Epithelial cell of esophagus (primary cell): ENCODE measurements around the gene PWWP2B.

Experiments used
- DNase-seq: peaks from one replicate; pipeline ENCODE4 v3.0.0; 2010; ENCODE audit warnings: low read depth
- H3K4me3 ChIP-seq: 2 replicates; pipeline ENCODE4 v1.5.1; 2011; ENCODE audit warnings: mild to moderate bottlenecking, low read length, control low read depth
- TF ChIP-seq, protein P1 (sequence below): IDR thresholded peaks from 2 replicates; pipeline ENCODE4 v1.5.1; 2011; ENCODE audit warnings: low read depth, mild to moderate bottlenecking, low read length, control low read depth, inconsistent platforms; ENCODE audit not compliant: insufficient read depth; ENCODE audit errors: missing control alignments

The PWWP2B gene

DNA sequence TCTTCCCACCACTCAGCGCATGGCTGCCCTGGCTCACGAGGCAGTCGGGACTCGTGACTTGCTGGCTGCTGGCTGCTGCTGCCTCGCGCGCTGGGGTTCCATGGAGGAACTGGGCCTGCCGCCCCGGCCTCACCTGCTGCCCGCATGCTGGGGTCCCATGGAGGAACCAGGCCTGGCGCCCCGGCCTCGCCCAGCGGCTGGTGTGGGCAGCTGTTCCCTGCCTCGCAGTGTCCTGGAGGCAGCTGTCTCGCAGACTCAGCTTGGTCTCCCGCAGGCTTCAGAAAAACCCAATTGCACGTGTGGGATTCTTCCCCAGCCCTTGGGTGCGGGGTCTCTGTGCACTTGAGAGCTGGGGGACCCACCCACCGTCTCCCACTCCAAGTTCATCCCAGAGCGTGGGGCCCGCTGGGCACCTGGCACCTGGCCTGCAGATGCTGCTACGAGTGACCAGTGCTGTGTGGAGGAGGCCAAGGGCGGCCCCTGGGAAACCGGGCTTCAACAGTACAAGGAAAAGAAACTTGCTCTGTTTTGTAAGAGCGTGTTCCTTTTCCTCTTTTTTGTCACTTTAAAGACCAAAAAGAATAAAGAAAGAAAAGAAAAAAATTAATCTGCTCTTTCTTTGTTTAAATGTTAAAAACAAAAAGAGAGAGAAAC, 20.4 kb downstream of the PWWP2B start:
- H3K4me3 ChIP-seq, result no peak overlapping the region
- DNase-seq, result no peak
- TF ChIP-seq, protein P1, sequence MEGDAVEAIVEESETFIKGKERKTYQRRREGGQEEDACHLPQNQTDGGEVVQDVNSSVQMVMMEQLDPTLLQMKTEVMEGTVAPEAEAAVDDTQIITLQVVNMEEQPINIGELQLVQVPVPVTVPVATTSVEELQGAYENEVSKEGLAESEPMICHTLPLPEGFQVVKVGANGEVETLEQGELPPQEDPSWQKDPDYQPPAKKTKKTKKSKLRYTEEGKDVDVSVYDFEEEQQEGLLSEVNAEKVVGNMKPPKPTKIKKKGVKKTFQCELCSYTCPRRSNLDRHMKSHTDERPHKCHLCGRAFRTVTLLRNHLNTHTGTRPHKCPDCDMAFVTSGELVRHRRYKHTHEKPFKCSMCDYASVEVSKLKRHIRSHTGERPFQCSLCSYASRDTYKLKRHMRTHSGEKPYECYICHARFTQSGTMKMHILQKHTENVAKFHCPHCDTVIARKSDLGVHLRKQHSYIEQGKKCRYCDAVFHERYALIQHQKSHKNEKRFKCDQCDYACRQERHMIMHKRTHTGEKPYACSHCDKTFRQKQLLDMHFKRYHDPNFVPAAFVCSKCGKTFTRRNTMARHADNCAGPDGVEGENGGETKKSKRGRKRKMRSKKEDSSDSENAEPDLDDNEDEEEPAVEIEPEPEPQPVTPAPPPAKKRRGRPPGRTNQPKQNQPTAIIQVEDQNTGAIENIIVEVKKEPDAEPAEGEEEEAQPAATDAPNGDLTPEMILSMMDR, result no peak

DNA sequence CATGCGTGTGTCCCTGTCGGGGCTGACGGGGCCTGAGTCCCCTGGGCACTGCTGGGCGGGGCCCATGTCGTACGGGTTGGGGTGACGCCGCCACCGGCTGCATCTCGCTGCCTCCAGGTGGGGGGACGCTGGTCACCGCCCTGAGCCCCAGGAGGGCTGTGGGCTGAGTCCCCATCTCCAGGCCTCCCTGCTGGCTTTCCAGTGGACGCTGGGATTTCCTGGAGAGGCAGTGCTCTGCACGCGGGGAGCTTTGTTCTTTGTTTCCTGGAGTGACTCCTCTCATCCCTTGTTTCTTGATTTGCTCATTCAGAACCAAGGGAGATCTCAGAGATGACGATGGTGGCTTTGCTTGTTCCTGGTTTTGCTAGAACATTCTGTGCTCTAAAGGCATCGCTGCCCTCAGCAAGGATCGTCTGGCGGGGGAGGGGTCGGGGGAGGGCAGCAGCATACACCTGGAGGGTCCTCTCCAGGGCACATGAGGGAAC, 21.0 kb downstream of the PWWP2B start:
- TF ChIP-seq, protein P1, result no peak
- no peak overlapping the region for H3K4me3 ChIP-seq
- DNase-seq, result peak; percentile 65

DNA sequence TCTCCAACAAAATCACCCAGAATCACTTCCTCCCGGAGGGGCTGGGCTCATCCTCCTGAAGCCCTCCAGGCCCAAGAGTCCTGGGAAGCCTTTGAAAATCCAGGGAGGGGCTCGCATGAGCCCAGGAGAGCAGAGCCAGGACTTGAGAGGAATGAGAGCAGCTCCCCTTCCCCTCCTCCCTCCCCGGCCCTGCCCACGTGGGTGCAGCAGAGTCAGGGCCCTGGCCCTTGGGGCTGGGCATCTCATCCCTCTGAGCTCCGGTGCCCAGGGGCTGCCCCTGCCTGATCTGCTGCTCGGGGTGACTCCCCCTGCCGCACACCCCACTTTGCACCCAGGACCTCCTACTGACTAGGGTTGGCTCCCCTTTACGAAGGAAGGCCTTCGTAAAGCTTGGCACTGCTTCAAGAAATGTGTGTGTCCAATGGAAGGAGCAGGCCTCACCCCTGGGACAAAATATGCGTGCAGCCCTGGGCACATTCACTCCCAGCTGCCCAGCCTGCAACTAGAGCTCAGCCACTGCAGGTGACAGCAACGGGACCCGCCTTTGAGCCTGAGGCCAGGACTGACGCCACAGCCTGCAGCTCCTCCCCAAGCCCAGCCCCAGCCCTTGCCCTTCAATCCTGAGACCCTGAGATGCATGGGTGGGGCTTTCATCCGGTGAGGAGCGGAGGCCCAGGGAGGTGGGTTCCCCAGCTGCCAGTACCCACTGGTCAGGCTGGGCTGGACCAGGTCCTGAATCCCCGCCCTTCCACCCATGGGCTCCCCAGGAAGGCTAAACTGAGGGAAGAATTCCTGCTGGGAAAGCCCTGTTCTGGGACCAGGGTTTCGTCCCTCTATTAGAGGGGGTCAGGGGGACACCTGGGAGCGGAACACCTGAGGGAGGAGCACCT, 21.8 kb downstream of the PWWP2B start:
- peak; percentile 61 for DNase-seq
- TF ChIP-seq, protein P1, result no peak
- H3K4me3 ChIP-seq, result no peak overlapping the region

DNA sequence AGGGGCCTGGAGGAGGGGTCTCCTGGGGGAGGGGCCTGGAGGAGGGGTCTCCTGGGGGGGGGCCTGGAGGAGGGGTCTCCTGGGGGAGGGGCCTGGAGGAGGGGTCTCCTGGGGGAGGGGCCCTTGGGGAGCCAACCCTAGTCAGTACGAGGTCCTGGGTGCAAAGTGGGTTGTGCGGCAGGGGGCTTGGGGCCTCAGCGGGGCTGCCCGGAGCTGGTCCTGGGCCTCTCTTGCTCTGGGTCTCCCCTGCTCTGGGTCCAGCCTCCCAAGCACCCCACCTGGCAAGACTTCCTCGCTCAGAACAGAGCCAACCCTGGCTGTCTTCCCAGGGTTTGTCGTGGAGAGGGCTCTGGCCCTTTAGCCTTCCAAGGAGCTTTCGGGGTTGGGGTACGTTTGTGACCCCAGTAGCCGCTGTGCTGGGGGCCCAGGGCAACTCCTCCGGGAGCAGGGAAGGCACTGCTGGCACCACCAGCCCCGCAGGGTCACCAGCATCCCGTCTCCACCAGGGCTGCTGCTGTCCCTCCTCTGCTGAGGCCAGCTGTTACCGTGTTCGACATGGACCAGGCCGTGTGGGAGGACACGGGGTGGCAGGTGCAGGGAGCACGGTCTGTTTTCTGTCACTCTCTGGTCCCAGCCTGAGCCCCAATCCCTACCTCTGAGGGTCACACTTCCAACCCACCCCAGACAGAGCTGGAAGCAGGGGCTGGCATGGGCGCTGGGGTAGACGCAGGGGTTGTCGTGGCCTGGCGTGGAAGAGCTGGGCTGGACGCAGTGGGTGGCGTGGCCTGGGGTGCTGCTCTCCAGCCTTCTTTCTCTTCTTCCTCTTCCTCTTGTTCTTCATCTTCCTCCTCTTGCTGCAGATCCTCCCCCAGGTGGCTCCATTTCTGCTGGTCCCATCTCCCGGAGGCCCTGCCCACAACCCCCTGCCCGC, 22.8 kb downstream of the PWWP2B start:
- no peak overlapping the region for H3K4me3 ChIP-seq
- DNase-seq, result no peak
- TF ChIP-seq, protein P1, result no peak

DNA sequence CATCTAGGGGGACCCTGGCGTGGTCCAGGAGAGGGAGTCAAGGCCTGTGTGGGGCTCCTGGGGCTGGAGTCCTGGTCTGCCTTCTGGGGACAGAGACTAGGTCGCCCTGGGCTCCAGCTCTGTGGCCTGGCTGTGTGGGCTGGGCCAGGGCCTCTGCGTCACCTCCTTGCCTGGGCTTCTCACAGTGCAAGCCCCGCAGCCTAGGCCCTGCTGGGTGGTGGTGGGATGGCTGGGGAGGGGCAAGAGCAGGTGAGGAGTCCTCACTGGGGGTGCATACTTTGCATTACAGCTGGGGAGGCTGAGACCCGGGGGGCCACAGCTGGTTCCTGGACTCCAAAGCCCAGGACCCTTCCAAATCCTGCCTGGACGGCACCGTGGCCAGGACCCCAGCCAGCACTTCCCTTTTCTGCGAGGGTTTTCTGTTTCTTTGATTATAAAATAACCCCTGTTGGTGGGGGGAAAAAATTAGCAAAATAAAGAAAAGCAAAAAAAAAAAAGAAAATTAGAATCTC, 23.5 kb downstream of the PWWP2B start:
- no peak for DNase-seq
- TF ChIP-seq, protein P1, result no peak

More for the DNA sequence above, 23.5 kb downstream of the PWWP2B start:
- no peak overlapping the region for H3K4me3 ChIP-seq
